H1 (cell line): Measurements from ENCODE around the gene ZNF423. TPM values are rescaled to one million over a fixed set of nuclear protein-coding genes. Genes with fewer than 3 reads are reported as not detected.

Source experiments
- CTCF ChIA-PET: fragments of 300-600 bp; sonication (Branson Sonifier 250); formaldehyde crosslinking; loops from one replicate; lab custom pipeline; 2021; ENCODE audit not compliant: partially characterized antibody; lab: Charles Lee
- POLR2A ChIA-PET: fragments of 300-600 bp; sonication (Branson Sonifier 250); formaldehyde crosslinking; loops from one replicate; lab custom pipeline; 2021; ENCODE audit warnings: inconsistent platforms; ENCODE audit not compliant: partially characterized antibody; lab: Charles Lee
- DNase-seq, 2 experiments: peaks; one replicate each; pipeline versions ENCODE4 v3.0.0 to v3.0.0-alpha.2; 2010 to 2022; ENCODE audit warnings: low spot score in 2 of 2, low read depth in 1 of 2, mixed read lengths in 1 of 2
- FAIRE-seq: peaks from 2 replicates; lab custom pipeline; 2011; peaks lifted over from hg19 to GRCh38; lab: Jason Lieb, UNC
- H2AFZ ChIP-seq: 2 replicates; pipeline ENCODE4 v1.8.1; 2012; ENCODE audit warnings: low read length, inconsistent platforms
- H2AK5ac ChIP-seq: 2 replicates; pipeline ENCODE4 v1.6.1; 2013; ENCODE audit warnings: low read depth, low read length
- H2BK120ac ChIP-seq: replicated peaks from 2 replicates; pipeline ENCODE3; 2013; ENCODE audit warnings: low read depth, low read length, inconsistent platforms
- H2BK12ac ChIP-seq: 2 replicates; pipeline ENCODE4 v1.6.1; 2013; ENCODE audit warnings: low read depth, low read length
- H2BK15ac ChIP-seq: 2 replicates; pipeline ENCODE4 v1.6.1; 2013; ENCODE audit warnings: low read length
- H2BK20ac ChIP-seq: 2 replicates; pipeline ENCODE4 v1.6.1; 2013; ENCODE audit warnings: low read length
- H2BK5ac ChIP-seq: 2 replicates; pipeline ENCODE4 v1.6.1; 2013; ENCODE audit warnings: low read depth, low read length
- H3K14ac ChIP-seq: 2 replicates; pipeline ENCODE4 v1.6.1; 2013; ENCODE audit warnings: inconsistent platforms; ENCODE audit not compliant: insufficient read length
- H3K18ac ChIP-seq: 2 replicates; pipeline ENCODE4 v1.6.1; 2013; ENCODE audit warnings: low read length; ENCODE audit errors: extremely low read depth
- H3K23ac ChIP-seq: 2 replicates; pipeline ENCODE4 v1.6.1; 2013; ENCODE audit warnings: inconsistent platforms; ENCODE audit not compliant: insufficient read length
- H3K23me2 ChIP-seq: 2 replicates; pipeline ENCODE4 v1.6.1; 2013; ENCODE audit warnings: low read depth, low read length
- H3K27ac ChIP-seq: 2 replicates; pipeline ENCODE4 v1.6.1; 2011; ENCODE audit warnings: low read depth, low read length, inconsistent platforms
- H3K27me3 ChIP-seq, 4 experiments: replicated peaks in 1 of 4; 1 replicate in 1 of 4; 2 replicates in 3 of 4; pipeline versions ENCODE4 v1.6.1 to v1.8.1; 2011 to 2013; ENCODE audit warnings: low read length in 3 of 4, mild to moderate bottlenecking in 3 of 4, inconsistent platforms in 2 of 4, mixed read lengths in 2 of 4, moderate library complexity in 1 of 4; ENCODE audit not compliant: control insufficient read depth in 3 of 4, insufficient read depth in 3 of 4; ENCODE audit errors: extremely low read depth in 1 of 4
- H3K36me3 ChIP-seq, 4 experiments: 2 replicates each; pipeline versions ENCODE4 v1.6.1 to v1.8.1; 2011 to 2013; ENCODE audit warnings: mild to moderate bottlenecking in 4 of 4, low read length in 3 of 4, moderate library complexity in 2 of 4, control low read depth in 1 of 4, inconsistent platforms in 1 of 4; ENCODE audit not compliant: insufficient read depth in 4 of 4, control insufficient read depth in 2 of 4
- H3K4ac ChIP-seq: replicated peaks from 2 replicates; pipeline ENCODE3; 2013; ENCODE audit warnings: low read length, low read depth, mixed read lengths, inconsistent platforms; ENCODE audit not compliant: insufficient read length
- H3K4me1 ChIP-seq, 4 experiments: replicated peaks in 1 of 4; 1 replicate in 1 of 4; 2 replicates in 3 of 4; pipeline versions ENCODE4 v1.6.1 to v1.8.1; 2011 to 2013; ENCODE audit warnings: low read length in 3 of 4, inconsistent platforms in 2 of 4, mixed read lengths in 1 of 4; ENCODE audit not compliant: insufficient read depth in 4 of 4, control insufficient read depth in 3 of 4
- H3K4me2 ChIP-seq, 2 experiments: 2 replicates each; pipeline versions ENCODE4 v1.6.1 to v1.8.1; 2011 to 2013; ENCODE audit warnings: low read depth in 2 of 2, low read length in 2 of 2, control low read depth in 1 of 2, inconsistent platforms in 1 of 2, mild to moderate bottlenecking in 1 of 2; ENCODE audit not compliant: insufficient read depth in 1 of 2
- H3K4me3 ChIP-seq, 4 experiments: fragments of 200-600, 300-600 bp in 1 of 4; sonication (generic), shearing (Covaris generic), sonication (Bioruptor Twin) in 1 of 4; 2 replicates each; pipeline versions ENCODE4 v1.5.1 to v1.8.1; 2011 to 2016; ENCODE audit warnings: low read length in 4 of 4, low read depth in 3 of 4, control low read depth in 2 of 4, inconsistent platforms in 2 of 4, mild to moderate bottlenecking in 2 of 4, mixed read lengths in 1 of 4, moderate library complexity in 1 of 4; ENCODE audit not compliant: insufficient read depth in 2 of 4; ENCODE audit errors: extremely low read depth in 1 of 4
- H3K56ac ChIP-seq: replicated peaks from 2 replicates; pipeline ENCODE3; 2013; ENCODE audit warnings: low read depth, mild to moderate bottlenecking, mixed read lengths, low read length, inconsistent platforms; ENCODE audit not compliant: insufficient read length
- H3K79me1 ChIP-seq: 2 replicates; pipeline ENCODE4 v1.6.1; 2013; ENCODE audit warnings: low read depth, low read length, control low read depth
- H3K79me2 ChIP-seq, 2 experiments: 2 replicates each; pipeline versions ENCODE4 v1.6.1 to v1.8.1; 2012 to 2013; ENCODE audit warnings: low read length in 2 of 2, mild to moderate bottlenecking in 2 of 2, inconsistent platforms in 1 of 2; ENCODE audit not compliant: insufficient read depth in 2 of 2, control insufficient read depth in 1 of 2
- H3K9ac ChIP-seq, 4 experiments: replicated peaks in 1 of 4; 1 replicate in 1 of 4; 2 replicates in 3 of 4; pipeline versions ENCODE4 v1.6.1 to v1.8.1; 2011 to 2013; ENCODE audit warnings: low read depth in 3 of 4, low read length in 3 of 4, control low read depth in 2 of 4, mild to moderate bottlenecking in 2 of 4, moderate library complexity in 2 of 4, inconsistent platforms in 1 of 4; ENCODE audit errors: extremely low read depth in 1 of 4
- H3K9me3 ChIP-seq, 2 experiments: 2 replicates each; pipeline versions ENCODE4 v1.6.1 to v1.8.1; 2012 to 2013; ENCODE audit warnings: mild to moderate bottlenecking in 2 of 2, moderate library complexity in 2 of 2, control low read depth in 1 of 2, inconsistent platforms in 1 of 2, low read depth in 1 of 2, low read length in 1 of 2, mixed read lengths in 1 of 2; ENCODE audit not compliant: insufficient read depth in 2 of 2
- H4K20me1 ChIP-seq, 2 experiments: replicated peaks in 1 of 2; 2 replicates each; pipeline versions ENCODE3 to v1.8.1; 2011 to 2013; ENCODE audit warnings: inconsistent platforms in 2 of 2, low read length in 2 of 2, mild to moderate bottlenecking in 1 of 2; ENCODE audit not compliant: insufficient read depth in 2 of 2, control insufficient read depth in 1 of 2
- H4K5ac ChIP-seq: 2 replicates; pipeline ENCODE4 v1.6.1; 2013; ENCODE audit warnings: low read length, low read depth, mixed read lengths, inconsistent platforms; ENCODE audit not compliant: insufficient read length
- H4K8ac ChIP-seq: 2 replicates; pipeline ENCODE4 v1.8.0; 2013; ENCODE audit warnings: mild to moderate bottlenecking, moderate library complexity, low read length, inconsistent platforms; ENCODE audit not compliant: insufficient read depth; ENCODE audit errors: extremely low read depth
- H4K91ac ChIP-seq: replicated peaks from 2 replicates; pipeline ENCODE3; 2013; ENCODE audit warnings: low read length, mixed read lengths, inconsistent platforms; ENCODE audit not compliant: insufficient read length
- CHD2 ChIP-seq: IDR thresholded peaks from 2 replicates; pipeline ENCODE4 v1.6.1; 2012; ENCODE audit warnings: low read length, improper control_type of control experiment
- CTCF ChIP-seq, 3 experiments: IDR thresholded peaks; 1 replicate in 2 of 3; 2 replicates in 1 of 3; pipeline versions ENCODE4 v1.5.1 to v1.6.1; 2011; ENCODE audit warnings: low read length in 3 of 3, mild to moderate bottlenecking in 3 of 3, inconsistent platforms in 2 of 3, low read depth in 1 of 3, moderate library complexity in 1 of 3; ENCODE audit not compliant: insufficient read depth in 1 of 3; ENCODE audit errors: control extremely low read depth in 1 of 3
- FOSL1 ChIP-seq: IDR thresholded peaks from 2 replicates; pipeline ENCODE4 v1.6.1; 2011; ENCODE audit warnings: mild to moderate bottlenecking, low read depth, low read length, moderate library complexity; ENCODE audit not compliant: insufficient read depth
- POLR2A ChIP-seq, 2 experiments: IDR thresholded peaks; 1 replicate in 1 of 2; 2 replicates in 1 of 2; pipeline ENCODE4 v1.6.1; 2011; ENCODE audit warnings: low read depth in 2 of 2, low read length in 2 of 2, mild to moderate bottlenecking in 2 of 2; ENCODE audit errors: control extremely low read depth in 1 of 2
- WGBS, 2 experiments: shearing (Covaris generic) in 1 of 2; methylation state at CpG; one replicate each; pipeline versions ENCODE4 v1.1.6 to v1.1.7; 2013 to 2015; ENCODE audit warnings: low lambda C conversion rate in 2 of 2, mixed read lengths in 2 of 2, inconsistent platforms in 1 of 2, low coverage in 1 of 2, missing lambda C conversion rate in 1 of 2; ENCODE audit not compliant: insufficient replicate concordance in 2 of 2, insufficient coverage in 1 of 2, insufficient read length in 1 of 2; ENCODE audit errors: extremely low coverage in 1 of 2, missing lambda C conversion rate in 1 of 2; 5-methylcytosine and 5-hydroxymethylcytosine counted together
- polyA plus RNA-seq, 7 experiments: library from polyadenylated mRNA; depleted of rRNA in 3 of 7; stranded (reverse) in 5 of 7; unstranded in 2 of 7; fragments of >200 nt in 5 of 7; fragments of 200-250 nt in 2 of 7; gene quantifications; 1 replicate in 5 of 7; 2 replicates in 1 of 7; 4 replicates in 1 of 7; pipeline versions ENCODE4 v1.2.1 to v1.2.3, GENCODE V29; 2011 to 2013; ENCODE audit warnings: missing spikeins in 2 of 7, mixed read lengths in 2 of 7
- total RNA-seq: library from RNA; stranded (reverse); fragmentation: NEBNext Ultra II Directional; extraction: Animal tissue kit (Norgen Biotek cat#: 25700); gene quantifications from 2 replicates; pipeline ENCODE4 v1.2.1, GENCODE V29; 2021

The ZNF423 gene
- total and polyA plus RNA-seq, 2 of the 8 experiments (the other 6 are each of a cell fraction or from before 2014, with no cell fraction given) = 38.2 to 52.3 TPM

DNA sequence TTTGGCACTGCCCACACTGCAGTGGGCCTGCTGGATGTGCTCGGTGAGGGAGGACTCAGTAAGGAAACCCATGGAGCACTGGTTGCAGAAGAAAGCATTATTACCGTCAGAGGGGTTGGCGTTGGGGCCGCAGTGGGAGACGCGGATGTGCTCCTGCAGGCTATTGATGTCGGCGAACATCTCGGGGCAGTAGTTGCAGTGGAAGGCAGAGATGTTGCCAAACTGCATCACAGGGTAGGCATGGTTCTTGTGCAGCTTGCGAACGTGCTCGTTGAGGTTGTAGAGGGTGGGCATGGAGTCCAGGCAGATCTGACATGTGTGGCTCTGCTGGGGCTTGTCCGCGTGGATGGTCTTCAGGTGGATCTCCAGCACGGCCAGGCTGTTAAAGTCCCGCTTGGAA is 218.4 kb downstream of the ZNF423 start:
- no peak overlapping the region for H3K4ac ChIP-seq
- 0 out of 2 replicates have a peak, but pooled peaks cover 2% of the 10 kb centered on the region for H3K23me2 ChIP-seq
- FAIRE-seq (no peak), DNase-seq (no peak)
- no peak overlapping the region for H2BK120ac ChIP-seq
- H2AFZ ChIP-seq = no peak overlapping the region
- no peak overlapping the region for H2BK5ac ChIP-seq
- no peak for TF ChIP-seq FOSL1
- no peak for TF ChIP-seq CTCF (IDR thresholded peaks at IDR 0.05; ENCODE audit: control extremely low read depth in 1 of 3, insufficient read depth in 1 of 3, low read depth in 1 of 3, low read length in 3 of 3)
- TF ChIP-seq POLR2A (IDR thresholded peaks at IDR 0.05; ENCODE audit: control extremely low read depth in 1 of 2, low read depth in 2 of 2, low read length in 2 of 2) = no peak
- no peak for TF ChIP-seq CHD2
- no peak overlapping the region for H2AK5ac ChIP-seq
- no peaks in the 10 kb centered on the region for H3K9me3 ChIP-seq
- no peak overlapping the region for H4K8ac ChIP-seq
- H3K4me2 ChIP-seq = no peak overlapping the region
- no peak overlapping the region for H3K9ac ChIP-seq
- H2BK12ac ChIP-seq = no peak overlapping the region; the same call in 1 of the 2 replicates
- H3K4me1 ChIP-seq = peaks cover 8 to 34% (median 22%) of the 10 kb centered on the region in 4 experiments
- ChIA-PET POLR2A (no interaction called here), CTCF (interaction anchor here (0.7 to 1.4 kb wide), 2 partner anchors 44 to 162 kb away, joined by 3 to 4 read pairs; no protein-coding TSS in a partner anchor)
- H2BK20ac ChIP-seq = no peak overlapping the region
- no peak overlapping the region for H4K91ac ChIP-seq
- peaks cover 0 to 9% of the 10 kb centered on the region in 2 experiments; a peak in 1 of 4 replicates for H3K79me2 ChIP-seq
- peaks cover 14 to 30% (median 24%) of the 10 kb centered on the region in 4 experiments for H3K36me3 ChIP-seq
- H3K4me3 ChIP-seq = no peak overlapping the region
- no peaks in the 10 kb centered on the region; the same call in 1 of the 2 replicates for H3K79me1 ChIP-seq
- H3K23ac ChIP-seq = no peak overlapping the region
- 93% methylated on average over 16 of the region's 16 CpGs; no CpG with 5 or more reads in 1 of the 2 experiments for WGBS, 2 experiments
- peaks cover 0 to 20% of the 10 kb centered on the region in 2 experiments for H4K20me1 ChIP-seq
- H2BK15ac ChIP-seq = no peak overlapping the region
- H3K18ac ChIP-seq = no peak overlapping the region
- no peak overlapping the region for H3K14ac ChIP-seq
- H3K27me3 ChIP-seq = no peaks in the 10 kb centered on the region
- no peak overlapping the region for H3K56ac ChIP-seq
- H3K27ac ChIP-seq = no peak overlapping the region
- no peak overlapping the region for H4K5ac ChIP-seq
